HG03135 (cell line): ENCODE measurements around the gene GPR141.

Source experiments
- ATAC-seq: cut with Tn5 transposase; IDR thresholded peaks from one replicate; pipeline ENCODE4 v1.9.1; 2021; ENCODE audit warnings: mild to moderate bottlenecking, moderate library complexity; ENCODE audit not compliant: unreplicated experiment

The GPR141 gene

GRCh38 chr7:37781156-37781555, 97.6 kb downstream of the GPR141 start:
- no peak for ATAC-seq

- ATAC-seq = no peak
Observed at GRCh38 chr7:37782166-37782565, 98.6 kb downstream of the GPR141 start.

GRCh38 chr7:37784015-37784414, 100.4 kb downstream of the GPR141 start:
- ATAC-seq = no peak

GRCh38 chr7:37786741-37787569, 103.4 kb downstream of the GPR141 start:
- ATAC-seq = peak; percentile 93
